Effector memory CD8-positive, alpha-beta T cell (primary cell): Measurements from ENCODE around the gene KIF2A.
"Not testable (repeated sequence)": the region's sequence is repeated elsewhere in the genome, so short reads cannot be mapped to it uniquely, and the experiment has no call there.

Source experiments
- ATAC-seq: fragments of 150-1000 bp; cut with Tn5 transposase; replicated peaks from 2 replicates; pipeline ENCODE4 v1.10.0; 2021; ENCODE audit warnings: mild to moderate bottlenecking, moderate library complexity
- DNase-seq, 3 experiments: peaks; one replicate each; pipeline ENCODE4 v3.0.0; 2021
- H3K27ac Mint-ChIP-seq, 2 donors: one replicate each; pipeline ENCODE4 v1.8.0; 2022; ENCODE audit warnings: mild to moderate bottlenecking in 2 of 2, mixed read lengths in 2 of 2, moderate library complexity in 2 of 2
- H3K27me3 Mint-ChIP-seq, 2 donors: one replicate each; pipeline ENCODE4 v1.8.0; 2022; ENCODE audit warnings: mixed read lengths in 2 of 2
- H3K36me3 Mint-ChIP-seq: one replicate; pipeline ENCODE4 v1.8.0; 2022; ENCODE audit warnings: mild to moderate bottlenecking, moderate library complexity, mixed read lengths; ENCODE audit not compliant: insufficient read depth
- H3K4me1 Mint-ChIP-seq, 2 donors: one replicate each; pipeline ENCODE4 v1.8.0; 2022; ENCODE audit warnings: low read depth in 2 of 2, mixed read lengths in 2 of 2
- H3K4me3 Mint-ChIP-seq, 2 donors: one replicate each; pipeline ENCODE4 v1.8.0; 2022; ENCODE audit warnings: mild to moderate bottlenecking in 2 of 2, mixed read lengths in 2 of 2, moderate library complexity in 2 of 2
- H3K9me3 Mint-ChIP-seq, 2 donors: one replicate each; pipeline ENCODE4 v1.8.0; 2022; ENCODE audit warnings: mixed read lengths in 2 of 2

The KIF2A gene

GRCh38 chr5:62281411-62281810, 24.6 kb upstream of the KIF2A start:
- DNase-seq (no peak), ATAC-seq (no peak)
- H3K4me3 Mint-ChIP-seq: no peak overlapping the region

GRCh38 chr5:62282064-62282463, 23.9 kb upstream of the KIF2A start:
- Mint-ChIP-seq H3K27me3 (no peaks in the 10 kb centered on the region), H3K4me1 (peaks cover 20 to 23% of the 10 kb centered on the region in 2 donors), H3K27ac (no peak overlapping the region), H3K36me3 (no peaks in the 10 kb centered on the region), H3K4me3 (no peak overlapping the region), H3K9me3 (no peaks in the 10 kb centered on the region)
- ATAC-seq: no peak
- DNase-seq: no peak

More at GRCh38 chr5:62281411-62281810, 24.6 kb upstream of the KIF2A start:
- Mint-ChIP-seq H3K4me1 (peaks cover 17 to 18% of the 10 kb centered on the region in 2 donors), H3K36me3 (no peaks in the 10 kb centered on the region), H3K9me3 (no peaks in the 10 kb centered on the region), H3K27me3 (no peaks in the 10 kb centered on the region), H3K27ac (no peak overlapping the region)

- no peaks in the 10 kb centered on the region for H3K36me3 Mint-ChIP-seq
- peaks cover 26 to 27% of the 10 kb centered on the region in 2 donors for H3K4me1 Mint-ChIP-seq
- no peak overlapping the region for H3K27ac Mint-ChIP-seq
Observed at GRCh38 chr5:62283005-62283404, 23.0 kb upstream of the KIF2A start.

GRCh38 chr5:62283861-62284260, 22.1 kb upstream of the KIF2A start:
- H3K27ac Mint-ChIP-seq: no peak overlapping the region
- H3K36me3 Mint-ChIP-seq: no peaks in the 10 kb centered on the region
- ATAC-seq (no peak), DNase-seq (no peak)
- no peak overlapping the region for H3K4me3 Mint-ChIP-seq
- no peaks in the 10 kb centered on the region for H3K9me3 Mint-ChIP-seq
- peaks cover 30 to 31% of the 10 kb centered on the region in 2 donors for H3K4me1 Mint-ChIP-seq
- H3K27me3 Mint-ChIP-seq: no peaks in the 10 kb centered on the region

More at GRCh38 chr5:62283005-62283404, 23.0 kb upstream of the KIF2A start:
- DNase-seq: no peak
- no peaks in the 10 kb centered on the region for H3K27me3 Mint-ChIP-seq
- H3K4me3 Mint-ChIP-seq: no peak overlapping the region
- H3K9me3 Mint-ChIP-seq: no peaks in the 10 kb centered on the region
- no peak for ATAC-seq

GRCh38 chr5:62284946-62285891, 20.8 kb upstream of the KIF2A start:
- ATAC-seq (peak; percentile 71), DNase-seq (peak in 1 of 3 experiments; percentile 16)
- Mint-ChIP-seq H3K9me3 (no peaks in the 10 kb centered on the region), H3K4me1 (peaks cover 32 to 33% of the 10 kb centered on the region in 2 donors), H3K4me3 (peak overlapping the region; percentile 40 to 43), H3K27ac (peak overlapping the region; percentile 14 to 66), H3K36me3 (no peaks in the 10 kb centered on the region), H3K27me3 (no peaks in the 10 kb centered on the region)

DNA sequence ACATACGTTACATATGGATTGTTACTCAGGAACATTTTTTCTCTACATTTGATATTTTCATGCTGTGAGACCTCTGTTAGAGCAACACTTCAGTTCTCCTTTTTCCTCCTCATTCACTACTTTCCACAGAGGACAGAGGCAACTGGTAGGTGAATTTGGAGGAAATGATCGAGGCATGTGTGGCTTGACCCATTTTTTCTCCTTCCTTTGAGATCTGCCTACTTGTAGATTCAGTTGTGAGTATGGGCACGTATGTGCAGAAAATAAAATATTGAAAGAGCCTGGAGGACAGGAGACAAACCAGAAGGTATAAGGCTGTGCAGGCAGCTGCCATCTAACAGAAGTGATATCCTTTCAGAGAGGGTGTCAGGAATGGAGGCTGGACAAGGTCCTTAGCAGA, 19.2 kb upstream of the KIF2A start:
- H3K4me1 Mint-ChIP-seq: peaks cover 41 to 42% of the 10 kb centered on the region in 2 donors

GRCh38 chr5:62287237-62287636, 18.8 kb upstream of the KIF2A start:
- Mint-ChIP-seq H3K36me3 (no peaks in the 10 kb centered on the region), H3K4me3 (peak overlapping the region; percentile 44 to 74)

More for the DNA sequence above, 19.2 kb upstream of the KIF2A start:
- H3K9me3 Mint-ChIP-seq: no peaks in the 10 kb centered on the region
- no peaks in the 10 kb centered on the region for H3K27me3 Mint-ChIP-seq
- peak overlapping the region; percentile 44 to 74 for H3K4me3 Mint-ChIP-seq
- H3K27ac Mint-ChIP-seq: peak overlapping the region; percentile 56 to 66
- H3K36me3 Mint-ChIP-seq: no peaks in the 10 kb centered on the region
- peak; percentile 64 for ATAC-seq
- no peak for DNase-seq

GRCh38 chr5:62288118-62288517, 17.9 kb upstream of the KIF2A start:
- Mint-ChIP-seq H3K27me3 (no peaks in the 10 kb centered on the region), H3K36me3 (no peaks in the 10 kb centered on the region), H3K4me1 (peaks cover 54% of the 10 kb centered on the region in 2 donors), H3K9me3 (no peaks in the 10 kb centered on the region), H3K4me3 (no peak overlapping the region), H3K27ac (peak overlapping the region; percentile 22 to 66)
- DNase-seq (no peak), ATAC-seq (no peak)

More at GRCh38 chr5:62287237-62287636, 18.8 kb upstream of the KIF2A start:
- no peak for ATAC-seq
- Mint-ChIP-seq H3K27me3 (no peaks in the 10 kb centered on the region), H3K4me1 (peaks cover 46% of the 10 kb centered on the region in 2 donors), H3K9me3 (no peaks in the 10 kb centered on the region), H3K27ac (peak overlapping the region; percentile 56 to 66)
- DNase-seq: no peak

GRCh38 chr5:62289813-62290212, 16.2 kb upstream of the KIF2A start:
- Mint-ChIP-seq H3K9me3 (no peaks in the 10 kb centered on the region), H3K4me1 (peaks cover 57 to 67% of the 10 kb centered on the region in 2 donors), H3K27ac (peak overlapping the region in 1 of 2 donors; percentile 74), H3K27me3 (no peaks in the 10 kb centered on the region), H3K4me3 (no peak overlapping the region), H3K36me3 (no peaks in the 10 kb centered on the region)
- no peak for ATAC-seq
- DNase-seq: no peak

GRCh38 chr5:62291829-62292228, 14.2 kb upstream of the KIF2A start:
- peaks cover 42 to 58% of the 10 kb centered on the region in 2 donors for H3K4me1 Mint-ChIP-seq
- not testable (repeated sequence) for ATAC-seq, H3K9me3 Mint-ChIP-seq, H3K36me3 Mint-ChIP-seq, H3K27me3 Mint-ChIP-seq
- peak overlapping the region; percentile 74 to 77 for H3K4me3 Mint-ChIP-seq
- peak overlapping the region; percentile 77 to 84 for H3K27ac Mint-ChIP-seq
- peak; percentile 76 to 81 (median 80) for DNase-seq

DNA sequence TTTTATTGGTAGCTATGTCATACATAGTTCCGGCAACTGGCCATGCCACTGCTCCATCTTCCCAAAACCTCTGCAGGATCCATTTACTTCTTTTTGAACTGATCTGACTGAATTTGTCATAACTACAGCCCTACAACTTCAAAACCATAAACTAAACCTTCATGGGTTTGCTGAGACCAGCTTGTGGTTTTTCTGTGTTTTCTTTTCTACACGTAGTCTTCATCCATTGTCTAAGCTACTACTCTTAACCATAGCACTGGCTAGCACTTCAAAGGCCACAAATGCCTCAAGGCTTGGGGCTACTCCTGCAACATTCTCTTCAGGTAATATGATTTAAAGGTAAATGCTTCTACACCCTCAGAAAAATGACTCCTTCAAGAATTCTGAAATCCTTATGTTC, 9.0 kb upstream of the KIF2A start:
- no peaks in the 10 kb centered on the region for H3K9me3 Mint-ChIP-seq
- DNase-seq: peak in 1 of 3 experiments; percentile 17
- no peaks in the 10 kb centered on the region for H3K27me3 Mint-ChIP-seq
- H3K36me3 Mint-ChIP-seq: peaks cover 4% of the 10 kb centered on the region
- peaks cover 37 to 65% of the 10 kb centered on the region in 2 donors for H3K4me1 Mint-ChIP-seq
- H3K4me3 Mint-ChIP-seq: peak overlapping the region in 1 of 2 donors; percentile 74
- peak overlapping the region in 1 of 2 donors; percentile 86 for H3K27ac Mint-ChIP-seq
- ATAC-seq: peak; percentile 27

GRCh38 chr5:62298118-62298517, 7.9 kb upstream of the KIF2A start:
- DNase-seq: no peak
- Mint-ChIP-seq H3K27me3 (no peaks in the 10 kb centered on the region), H3K36me3 (peaks cover 6% of the 10 kb centered on the region), H3K9me3 (no peaks in the 10 kb centered on the region), H3K4me3 (peak overlapping the region in 1 of 2 donors; percentile 74), H3K27ac (no peak overlapping the region), H3K4me1 (peaks cover 26 to 54% of the 10 kb centered on the region in 2 donors)
- no peak for ATAC-seq

DNA sequence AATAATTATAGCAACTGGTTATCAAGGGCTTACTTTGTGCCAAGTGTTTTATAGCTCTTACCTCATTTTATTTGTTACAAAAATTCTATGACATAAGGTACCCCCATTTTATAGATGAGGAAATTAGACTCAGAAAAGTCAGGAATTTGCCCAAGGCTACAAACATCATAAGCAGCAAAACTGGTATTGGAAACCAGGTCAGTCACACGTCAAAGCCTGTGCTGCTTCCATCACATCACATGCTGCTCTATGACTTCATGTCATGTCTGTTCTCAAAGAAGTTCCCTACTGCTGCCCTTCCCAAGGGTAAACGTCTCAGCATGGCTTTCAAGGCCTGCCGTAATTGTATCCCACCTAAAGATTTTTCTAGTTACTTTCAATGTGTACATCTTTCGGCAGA, 6.9 kb upstream of the KIF2A start:
- peaks cover 6% of the 10 kb centered on the region for H3K36me3 Mint-ChIP-seq
- peak overlapping the region; percentile 19 to 79 for H3K27ac Mint-ChIP-seq
- peak; percentile 55 for ATAC-seq
- no peaks in the 10 kb centered on the region for H3K9me3 Mint-ChIP-seq
- no peaks in the 10 kb centered on the region for H3K27me3 Mint-ChIP-seq
- DNase-seq: no peak
- H3K4me3 Mint-ChIP-seq: peak overlapping the region; percentile 25 to 31
- peaks cover 22 to 47% of the 10 kb centered on the region in 2 donors for H3K4me1 Mint-ChIP-seq

DNA sequence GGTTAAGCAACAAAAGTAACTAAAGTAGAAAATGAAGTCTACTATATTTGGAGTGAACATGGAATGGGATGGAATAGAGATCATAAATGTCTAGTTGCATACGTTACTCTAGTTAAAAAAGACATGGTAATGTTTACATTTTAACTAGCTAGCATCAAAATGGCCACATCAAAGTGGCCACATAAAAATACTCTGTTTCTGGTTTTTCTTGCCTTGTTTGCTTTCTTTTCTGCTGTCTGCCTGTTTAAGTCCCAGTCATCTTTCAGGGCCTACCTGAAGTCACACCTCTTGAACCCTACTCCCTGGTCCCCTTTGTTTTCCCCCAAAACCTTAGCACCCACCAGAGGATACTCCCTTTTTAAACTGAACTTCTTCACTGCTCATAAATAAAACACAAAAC, 6.4 kb upstream of the KIF2A start:
- DNase-seq (peak in 1 of 3 experiments; percentile 11), ATAC-seq (peak; percentile 80)
- H3K27ac Mint-ChIP-seq: peak overlapping the region; percentile 19 to 79
- H3K9me3 Mint-ChIP-seq: no peaks in the 10 kb centered on the region
- H3K36me3 Mint-ChIP-seq: peaks cover 6% of the 10 kb centered on the region
- H3K27me3 Mint-ChIP-seq: no peaks in the 10 kb centered on the region
- peak overlapping the region; percentile 25 to 31 for H3K4me3 Mint-ChIP-seq
- H3K4me1 Mint-ChIP-seq: peaks cover 22 to 44% of the 10 kb centered on the region in 2 donors
